Measurements from ENCODE around the gene MDC1.

MDC1 gene

GRCh38 chr6:30752157-30752927, 35.3 kb upstream of the MDC1 start (continued):
- TF ChIP-seq ZNF184 (tag by site-specific recombination; IDR thresholded peaks at IDR 0.05) (peak; percentile 76; the same call in 1 of the 2 replicates), ZNF558 (tag by site-specific recombination; IDR thresholded peaks at IDR 0.05) (peak; percentile 69), GLIS1 (tag by site-specific recombination; IDR thresholded peaks at IDR 0.05) (peak; percentile 86), ZNF23 (tag by site-specific recombination; IDR thresholded peaks at IDR 0.05; ENCODE audit: borderline replicate concordance) (no peak), YY1 (tag by site-specific recombination; IDR thresholded peaks at IDR 0.05) (0 out of 2 replicates have a peak, but pooled peaks have one; percentile 25), ZNF175 (tag by site-specific recombination; IDR thresholded peaks at IDR 0.05) (no peak), TSHZ1 (tag by site-specific recombination; IDR thresholded peaks at IDR 0.05; ENCODE audit: borderline replicate concordance) (0 out of 2 replicates have a peak, but pooled peaks have one; percentile 9), SCRT1 (tag by site-specific recombination; IDR thresholded peaks at IDR 0.05; ENCODE audit: borderline replicate concordance) (no peak), ZBTB8A (tag by site-specific recombination; IDR thresholded peaks at IDR 0.05) (peak; percentile 91), HOXC10 (CRISPR knock-in tag; IDR thresholded peaks at IDR 0.05) (0 out of 2 replicates have a peak, but pooled peaks have one; percentile 80), FEZF1 (tag by site-specific recombination; IDR thresholded peaks at IDR 0.05) (peak; percentile 61), ZNF792 (tag by site-specific recombination; IDR thresholded peaks at IDR 0.05) (no peak), ZNF280D (tag by site-specific recombination; IDR thresholded peaks at IDR 0.05) (no peak), ZNF354C (tag by site-specific recombination; IDR thresholded peaks at IDR 0.05; ENCODE audit: borderline replicate concordance, low read depth) (no peak), ZNF138 (tag by site-specific recombination; IDR thresholded peaks at IDR 0.05; ENCODE audit: borderline replicate concordance) (no peak), ZNF843 (tag by site-specific recombination; IDR thresholded peaks at IDR 0.05) (peak; percentile 89; the same call in 1 of the 2 replicates), HOXD13 (CRISPR knock-in tag; IDR thresholded peaks at IDR 0.05; ENCODE audit: borderline replicate concordance) (peak; percentile 92), ZNF76 (tag by site-specific recombination; IDR thresholded peaks at IDR 0.05; ENCODE audit: borderline replicate concordance, low read depth) (peak; percentile 29; the same call in 1 of the 2 replicates), KLF16 (tag by site-specific recombination; IDR thresholded peaks at IDR 0.05) (no peak), ZNF544 (tag by site-specific recombination; IDR thresholded peaks at IDR 0.05) (no peak), SP3 (tag by site-specific recombination; IDR thresholded peaks at IDR 0.05) (peak; percentile 73), ZNF658 (tag by site-specific recombination; IDR thresholded peaks at IDR 0.05) (no peak)
- TF ChIP-seq, protein P1, sequence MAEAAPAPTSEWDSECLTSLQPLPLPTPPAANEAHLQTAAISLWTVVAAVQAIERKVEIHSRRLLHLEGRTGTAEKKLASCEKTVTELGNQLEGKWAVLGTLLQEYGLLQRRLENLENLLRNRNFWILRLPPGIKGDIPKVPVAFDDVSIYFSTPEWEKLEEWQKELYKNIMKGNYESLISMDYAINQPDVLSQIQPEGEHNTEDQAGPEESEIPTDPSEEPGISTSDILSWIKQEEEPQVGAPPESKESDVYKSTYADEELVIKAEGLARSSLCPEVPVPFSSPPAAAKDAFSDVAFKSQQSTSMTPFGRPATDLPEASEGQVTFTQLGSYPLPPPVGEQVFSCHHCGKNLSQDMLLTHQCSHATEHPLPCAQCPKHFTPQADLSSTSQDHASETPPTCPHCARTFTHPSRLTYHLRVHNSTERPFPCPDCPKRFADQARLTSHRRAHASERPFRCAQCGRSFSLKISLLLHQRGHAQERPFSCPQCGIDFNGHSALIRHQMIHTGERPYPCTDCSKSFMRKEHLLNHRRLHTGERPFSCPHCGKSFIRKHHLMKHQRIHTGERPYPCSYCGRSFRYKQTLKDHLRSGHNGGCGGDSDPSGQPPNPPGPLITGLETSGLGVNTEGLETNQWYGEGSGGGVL (tag by site-specific recombination; IDR thresholded peaks at IDR 0.05): peak; percentile 90
- TF ChIP-seq, protein P2, sequence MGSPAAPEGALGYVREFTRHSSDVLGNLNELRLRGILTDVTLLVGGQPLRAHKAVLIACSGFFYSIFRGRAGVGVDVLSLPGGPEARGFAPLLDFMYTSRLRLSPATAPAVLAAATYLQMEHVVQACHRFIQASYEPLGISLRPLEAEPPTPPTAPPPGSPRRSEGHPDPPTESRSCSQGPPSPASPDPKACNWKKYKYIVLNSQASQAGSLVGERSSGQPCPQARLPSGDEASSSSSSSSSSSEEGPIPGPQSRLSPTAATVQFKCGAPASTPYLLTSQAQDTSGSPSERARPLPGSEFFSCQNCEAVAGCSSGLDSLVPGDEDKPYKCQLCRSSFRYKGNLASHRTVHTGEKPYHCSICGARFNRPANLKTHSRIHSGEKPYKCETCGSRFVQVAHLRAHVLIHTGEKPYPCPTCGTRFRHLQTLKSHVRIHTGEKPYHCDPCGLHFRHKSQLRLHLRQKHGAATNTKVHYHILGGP (tag by site-specific recombination; IDR thresholded peaks at IDR 0.05): no peak
- TF ChIP-seq, protein P3, sequence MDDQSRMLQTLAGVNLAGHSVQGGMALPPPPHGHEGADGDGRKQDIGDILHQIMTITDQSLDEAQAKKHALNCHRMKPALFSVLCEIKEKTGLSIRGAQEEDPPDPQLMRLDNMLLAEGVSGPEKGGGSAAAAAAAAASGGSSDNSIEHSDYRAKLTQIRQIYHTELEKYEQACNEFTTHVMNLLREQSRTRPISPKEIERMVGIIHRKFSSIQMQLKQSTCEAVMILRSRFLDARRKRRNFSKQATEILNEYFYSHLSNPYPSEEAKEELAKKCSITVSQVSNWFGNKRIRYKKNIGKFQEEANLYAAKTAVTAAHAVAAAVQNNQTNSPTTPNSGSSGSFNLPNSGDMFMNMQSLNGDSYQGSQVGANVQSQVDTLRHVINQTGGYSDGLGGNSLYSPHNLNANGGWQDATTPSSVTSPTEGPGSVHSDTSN (CRISPR knock-in tag; IDR thresholded peaks at IDR 0.05): no peak
- TF ChIP-seq, protein P4, sequence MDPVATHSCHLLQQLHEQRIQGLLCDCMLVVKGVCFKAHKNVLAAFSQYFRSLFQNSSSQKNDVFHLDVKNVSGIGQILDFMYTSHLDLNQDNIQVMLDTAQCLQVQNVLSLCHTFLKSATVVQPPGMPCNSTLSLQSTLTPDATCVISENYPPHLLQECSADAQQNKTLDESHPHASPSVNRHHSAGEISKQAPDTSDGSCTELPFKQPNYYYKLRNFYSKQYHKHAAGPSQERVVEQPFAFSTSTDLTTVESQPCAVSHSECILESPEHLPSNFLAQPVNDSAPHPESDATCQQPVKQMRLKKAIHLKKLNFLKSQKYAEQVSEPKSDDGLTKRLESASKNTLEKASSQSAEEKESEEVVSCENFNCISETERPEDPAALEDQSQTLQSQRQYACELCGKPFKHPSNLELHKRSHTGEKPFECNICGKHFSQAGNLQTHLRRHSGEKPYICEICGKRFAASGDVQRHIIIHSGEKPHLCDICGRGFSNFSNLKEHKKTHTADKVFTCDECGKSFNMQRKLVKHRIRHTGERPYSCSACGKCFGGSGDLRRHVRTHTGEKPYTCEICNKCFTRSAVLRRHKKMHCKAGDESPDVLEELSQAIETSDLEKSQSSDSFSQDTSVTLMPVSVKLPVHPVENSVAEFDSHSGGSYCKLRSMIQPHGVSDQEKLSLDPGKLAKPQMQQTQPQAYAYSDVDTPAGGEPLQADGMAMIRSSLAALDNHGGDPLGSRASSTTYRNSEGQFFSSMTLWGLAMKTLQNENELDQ (tag by site-specific recombination; IDR thresholded peaks at IDR 0.05; ENCODE audit: low read depth): no peak
